ENCODE measurements around the gene SPTBN1. TPM values are rescaled to one million over a fixed set of nuclear protein-coding genes. Genes with fewer than 3 reads are reported as not detected.

The SPTBN1 gene
- total RNA-seq, 1 experiment from 2014 or later, result 204 TPM

DNA sequence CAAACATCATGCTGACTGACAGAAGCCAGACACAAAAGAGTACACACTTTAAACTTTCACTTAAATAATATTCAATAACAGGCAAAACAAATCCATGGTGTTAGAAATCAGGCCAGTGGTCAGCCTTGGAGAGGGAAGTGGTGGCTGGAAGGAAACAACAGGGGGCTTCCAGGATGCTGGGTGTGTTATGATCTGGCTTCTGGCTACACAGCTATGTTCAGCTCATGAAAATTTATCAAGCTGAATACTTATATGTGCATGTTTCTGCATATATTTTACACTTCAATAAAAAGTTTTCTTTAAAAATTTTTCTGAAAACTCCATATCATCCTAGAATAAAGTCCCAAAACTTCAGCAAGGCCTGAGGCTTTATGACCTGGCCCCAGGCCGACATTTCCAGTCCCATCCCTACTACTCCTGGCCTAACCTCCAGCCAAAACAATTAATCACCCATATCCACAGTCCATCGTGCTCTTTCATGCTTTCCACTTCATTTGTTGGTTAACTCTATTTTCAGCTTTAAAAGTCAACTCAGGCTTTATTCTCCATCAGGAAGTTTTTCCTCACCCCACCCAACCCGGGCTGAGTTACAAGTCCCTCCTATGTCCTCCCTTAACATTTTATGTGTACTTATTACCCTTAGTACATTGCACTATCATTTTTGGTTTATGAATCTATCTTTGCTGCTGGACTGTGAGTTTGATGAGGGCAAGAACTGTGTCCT lies 27.9 kb upstream of the SPTBN1 start (continued):
- TF ChIP-seq, protein P1, sequence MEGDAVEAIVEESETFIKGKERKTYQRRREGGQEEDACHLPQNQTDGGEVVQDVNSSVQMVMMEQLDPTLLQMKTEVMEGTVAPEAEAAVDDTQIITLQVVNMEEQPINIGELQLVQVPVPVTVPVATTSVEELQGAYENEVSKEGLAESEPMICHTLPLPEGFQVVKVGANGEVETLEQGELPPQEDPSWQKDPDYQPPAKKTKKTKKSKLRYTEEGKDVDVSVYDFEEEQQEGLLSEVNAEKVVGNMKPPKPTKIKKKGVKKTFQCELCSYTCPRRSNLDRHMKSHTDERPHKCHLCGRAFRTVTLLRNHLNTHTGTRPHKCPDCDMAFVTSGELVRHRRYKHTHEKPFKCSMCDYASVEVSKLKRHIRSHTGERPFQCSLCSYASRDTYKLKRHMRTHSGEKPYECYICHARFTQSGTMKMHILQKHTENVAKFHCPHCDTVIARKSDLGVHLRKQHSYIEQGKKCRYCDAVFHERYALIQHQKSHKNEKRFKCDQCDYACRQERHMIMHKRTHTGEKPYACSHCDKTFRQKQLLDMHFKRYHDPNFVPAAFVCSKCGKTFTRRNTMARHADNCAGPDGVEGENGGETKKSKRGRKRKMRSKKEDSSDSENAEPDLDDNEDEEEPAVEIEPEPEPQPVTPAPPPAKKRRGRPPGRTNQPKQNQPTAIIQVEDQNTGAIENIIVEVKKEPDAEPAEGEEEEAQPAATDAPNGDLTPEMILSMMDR (IDR thresholded peaks at IDR 0.05), result no peak
- TF ChIP-seq, protein P2, sequence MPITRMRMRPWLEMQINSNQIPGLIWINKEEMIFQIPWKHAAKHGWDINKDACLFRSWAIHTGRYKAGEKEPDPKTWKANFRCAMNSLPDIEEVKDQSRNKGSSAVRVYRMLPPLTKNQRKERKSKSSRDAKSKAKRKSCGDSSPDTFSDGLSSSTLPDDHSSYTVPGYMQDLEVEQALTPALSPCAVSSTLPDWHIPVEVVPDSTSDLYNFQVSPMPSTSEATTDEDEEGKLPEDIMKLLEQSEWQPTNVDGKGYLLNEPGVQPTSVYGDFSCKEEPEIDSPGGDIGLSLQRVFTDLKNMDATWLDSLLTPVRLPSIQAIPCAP (CRISPR knock-in tag; IDR thresholded peaks at IDR 0.05), result no peak
- no peak for TF ChIP-seq HMGA2 (CRISPR knock-in tag; IDR thresholded peaks at IDR 0.05)
- TF ChIP-seq NR1H2 (CRISPR knock-in tag; IDR thresholded peaks at IDR 0.05), result no peak
- TF ChIP-seq FOXP1 (CRISPR knock-in tag; IDR thresholded peaks at IDR 0.05; ENCODE audit: borderline replicate concordance), result no peak
- no peak for TF ChIP-seq MYBL2 (CRISPR knock-in tag; IDR thresholded peaks at IDR 0.05)

GRCh38 chr2:54429054-54429453 lies 27.1 kb upstream of the SPTBN1 start:
- CTCF ChIA-PET, result no interaction called here
- H3K9me3 Mint-ChIP-seq, result no peaks in the 10 kb centered on the region
- no peaks in the 10 kb centered on the region for H3K36me3 Mint-ChIP-seq
- H3K27me3 Mint-ChIP-seq (ENCODE audit: low read depth), result no peaks in the 10 kb centered on the region
- H3K4me1 Mint-ChIP-seq, result no peaks in the 10 kb centered on the region
- TF ChIP-seq, protein P3, sequence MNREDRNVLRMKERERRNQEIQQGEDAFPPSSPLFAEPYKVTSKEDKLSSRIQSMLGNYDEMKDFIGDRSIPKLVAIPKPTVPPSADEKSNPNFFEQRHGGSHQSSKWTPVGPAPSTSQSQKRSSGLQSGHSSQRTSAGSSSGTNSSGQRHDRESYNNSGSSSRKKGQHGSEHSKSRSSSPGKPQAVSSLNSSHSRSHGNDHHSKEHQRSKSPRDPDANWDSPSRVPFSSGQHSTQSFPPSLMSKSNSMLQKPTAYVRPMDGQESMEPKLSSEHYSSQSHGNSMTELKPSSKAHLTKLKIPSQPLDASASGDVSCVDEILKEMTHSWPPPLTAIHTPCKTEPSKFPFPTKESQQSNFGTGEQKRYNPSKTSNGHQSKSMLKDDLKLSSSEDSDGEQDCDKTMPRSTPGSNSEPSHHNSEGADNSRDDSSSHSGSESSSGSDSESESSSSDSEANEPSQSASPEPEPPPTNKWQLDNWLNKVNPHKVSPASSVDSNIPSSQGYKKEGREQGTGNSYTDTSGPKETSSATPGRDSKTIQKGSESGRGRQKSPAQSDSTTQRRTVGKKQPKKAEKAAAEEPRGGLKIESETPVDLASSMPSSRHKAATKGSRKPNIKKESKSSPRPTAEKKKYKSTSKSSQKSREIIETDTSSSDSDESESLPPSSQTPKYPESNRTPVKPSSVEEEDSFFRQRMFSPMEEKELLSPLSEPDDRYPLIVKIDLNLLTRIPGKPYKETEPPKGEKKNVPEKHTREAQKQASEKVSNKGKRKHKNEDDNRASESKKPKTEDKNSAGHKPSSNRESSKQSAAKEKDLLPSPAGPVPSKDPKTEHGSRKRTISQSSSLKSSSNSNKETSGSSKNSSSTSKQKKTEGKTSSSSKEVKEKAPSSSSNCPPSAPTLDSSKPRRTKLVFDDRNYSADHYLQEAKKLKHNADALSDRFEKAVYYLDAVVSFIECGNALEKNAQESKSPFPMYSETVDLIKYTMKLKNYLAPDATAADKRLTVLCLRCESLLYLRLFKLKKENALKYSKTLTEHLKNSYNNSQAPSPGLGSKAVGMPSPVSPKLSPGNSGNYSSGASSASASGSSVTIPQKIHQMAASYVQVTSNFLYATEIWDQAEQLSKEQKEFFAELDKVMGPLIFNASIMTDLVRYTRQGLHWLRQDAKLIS (CRISPR knock-in tag; IDR thresholded peaks at IDR 0.05; ENCODE audit: borderline replicate concordance), result no peak
- TF ChIP-seq ATF1 (CRISPR knock-in tag; IDR thresholded peaks at IDR 0.05), result no peak
- TF ChIP-seq, protein P4, sequence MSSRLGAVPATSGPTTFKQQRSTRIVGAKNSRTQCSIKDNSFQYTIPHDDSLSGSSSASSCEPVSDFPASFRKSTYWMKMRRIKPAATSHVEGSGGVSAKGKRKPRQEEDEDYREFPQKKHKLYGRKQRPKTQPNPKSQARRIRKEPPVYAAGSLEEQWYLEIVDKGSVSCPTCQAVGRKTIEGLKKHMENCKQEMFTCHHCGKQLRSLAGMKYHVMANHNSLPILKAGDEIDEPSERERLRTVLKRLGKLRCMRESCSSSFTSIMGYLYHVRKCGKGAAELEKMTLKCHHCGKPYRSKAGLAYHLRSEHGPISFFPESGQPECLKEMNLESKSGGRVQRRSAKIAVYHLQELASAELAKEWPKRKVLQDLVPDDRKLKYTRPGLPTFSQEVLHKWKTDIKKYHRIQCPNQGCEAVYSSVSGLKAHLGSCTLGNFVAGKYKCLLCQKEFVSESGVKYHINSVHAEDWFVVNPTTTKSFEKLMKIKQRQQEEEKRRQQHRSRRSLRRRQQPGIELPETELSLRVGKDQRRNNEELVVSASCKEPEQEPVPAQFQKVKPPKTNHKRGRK (CRISPR knock-in tag; IDR thresholded peaks at IDR 0.05; ENCODE audit: borderline replicate concordance), result no peak
- no peak for TF ChIP-seq ESRRA (CRISPR knock-in tag; IDR thresholded peaks at IDR 0.05; ENCODE audit: borderline replicate concordance)
- TF ChIP-seq, protein P2 (CRISPR knock-in tag; IDR thresholded peaks at IDR 0.05), result no peak
- no peak for TF ChIP-seq OVOL2 (CRISPR knock-in tag; IDR thresholded peaks at IDR 0.05; ENCODE audit: borderline replicate concordance)
- TF ChIP-seq SMAD3 (CRISPR knock-in tag; IDR thresholded peaks at IDR 0.05; ENCODE audit: borderline replicate concordance), result no peak
- no peak for TF ChIP-seq E2F5 (CRISPR knock-in tag; IDR thresholded peaks at IDR 0.05)
- no peak for TF ChIP-seq NFYB (CRISPR knock-in tag; conservative IDR thresholded peaks at IDR 0.05; ENCODE audit: low read depth)
- TF ChIP-seq NR3C1 (CRISPR knock-in tag; conservative IDR thresholded peaks at IDR 0.05; ENCODE audit: low read depth), result no peak
- TF ChIP-seq FOXK1 (CRISPR knock-in tag; IDR thresholded peaks at IDR 0.05), result no peak
- no peak for TF ChIP-seq ATF6 (CRISPR knock-in tag; IDR thresholded peaks at IDR 0.05)
- TF ChIP-seq ZNF396 (CRISPR knock-in tag; IDR thresholded peaks at IDR 0.05; ENCODE audit: borderline replicate concordance), result no peak
- no peak overlapping the region for H3K4me3 Mint-ChIP-seq
- no peak for DNase-seq (ENCODE audit: low spot score)
- POLR2A ChIA-PET, result no interaction called here
- ATAC-seq, result no peak
- no peak overlapping the region for H3K27ac Mint-ChIP-seq

Data from WTC11 (cell line).